ENCODE data around the gene CRB3.

Gene CRB3

GRCh38 chr19:6439743-6440142, 24.3 kb upstream of the CRB3 start:
- Histone ChIP-seq H3K4me3 (ENCODE audit: low read length) (no peak overlapping the region), H3K4me1 (ENCODE audit: insufficient read depth, low read length) (no peaks in the 10 kb centered on the region), H3K36me3 (ENCODE audit: insufficient read depth, low read length) (no peaks in the 10 kb centered on the region), H3K27ac (ENCODE audit: low read depth, low read length) (no peak overlapping the region), H3K27me3 (ENCODE audit: insufficient read depth, low read length) (no peaks in the 10 kb centered on the region), H3K9me3 (ENCODE audit: insufficient read depth, low read depth, low read length) (no peaks in the 10 kb centered on the region), H3K9ac (ENCODE audit: low read depth, low read length) (no peak overlapping the region)
- 95% methylated on average over 2 of the region's 4 CpGs for WGBS

GRCh38 chr19:6440905-6441304, 23.2 kb upstream of the CRB3 start:
- H3K27me3 ChIP-seq (ENCODE audit: insufficient read depth, low read length): no peaks in the 10 kb centered on the region
- WGBS: 92% methylated on average over 3 of the region's 3 CpGs
- no peaks in the 10 kb centered on the region for H3K36me3 ChIP-seq (ENCODE audit: insufficient read depth, low read length)
- no peak overlapping the region for H3K4me3 ChIP-seq (ENCODE audit: low read length)
- H3K9me3 ChIP-seq (ENCODE audit: insufficient read depth, low read depth, low read length): no peaks in the 10 kb centered on the region
- H3K4me1 ChIP-seq (ENCODE audit: insufficient read depth, low read length): no peaks in the 10 kb centered on the region
- H3K9ac ChIP-seq (ENCODE audit: low read depth, low read length): no peak overlapping the region
- no peak overlapping the region for H3K27ac ChIP-seq (ENCODE audit: low read depth, low read length)

GRCh38 chr19:6442087-6442688, 21.9 kb upstream of the CRB3 start:
- no peaks in the 10 kb centered on the region for H3K4me1 ChIP-seq (ENCODE audit: insufficient read depth, low read length)
- WGBS: 94% methylated on average over 11 of the region's 13 CpGs
- no peaks in the 10 kb centered on the region for H3K36me3 ChIP-seq (ENCODE audit: insufficient read depth, low read length)
- H3K9me3 ChIP-seq (ENCODE audit: insufficient read depth, low read depth, low read length): no peaks in the 10 kb centered on the region
- no peaks in the 10 kb centered on the region for H3K27me3 ChIP-seq (ENCODE audit: insufficient read depth, low read length)
- no peak overlapping the region for H3K9ac ChIP-seq (ENCODE audit: low read depth, low read length)
- no peak overlapping the region for H3K27ac ChIP-seq (ENCODE audit: low read depth, low read length)
- H3K4me3 ChIP-seq (ENCODE audit: low read length): no peak overlapping the region

DNA sequence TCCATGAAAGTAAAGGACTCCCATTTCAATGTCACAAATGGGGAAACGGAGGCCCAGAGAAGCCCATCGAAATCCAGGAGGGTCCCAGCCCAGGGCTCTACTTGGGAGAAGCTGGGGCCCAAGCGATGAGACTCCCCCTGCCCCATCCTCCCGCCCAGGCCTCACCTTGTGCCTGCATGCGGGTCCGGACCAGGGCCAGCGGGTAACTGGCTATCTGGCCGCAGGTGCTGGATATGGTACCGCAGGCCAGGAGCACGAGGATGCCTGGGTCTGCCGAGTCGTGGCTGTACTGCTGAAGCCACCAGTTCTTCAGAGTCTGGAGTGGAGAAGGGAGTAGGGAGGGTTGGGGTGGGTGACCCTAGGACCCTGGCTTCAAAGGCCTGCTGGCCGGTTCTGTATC, 20.1 kb upstream of the CRB3 start:
- Histone ChIP-seq H3K4me1 (ENCODE audit: insufficient read depth, low read length) (no peaks in the 10 kb centered on the region), H3K27ac (ENCODE audit: low read depth, low read length) (no peak overlapping the region), H3K36me3 (ENCODE audit: insufficient read depth, low read length) (no peaks in the 10 kb centered on the region), H3K9me3 (ENCODE audit: insufficient read depth, low read depth, low read length) (no peaks in the 10 kb centered on the region), H3K27me3 (ENCODE audit: insufficient read depth, low read length) (no peaks in the 10 kb centered on the region), H3K9ac (ENCODE audit: low read depth, low read length) (no peak overlapping the region), H3K4me3 (ENCODE audit: low read length) (no peak overlapping the region)
- 91% methylated on average over 13 of the region's 13 CpGs for WGBS

GRCh38 chr19:6446452-6446851, 17.6 kb upstream of the CRB3 start:
- no peak overlapping the region for H3K27ac ChIP-seq (ENCODE audit: low read depth, low read length)
- no peaks in the 10 kb centered on the region for H3K27me3 ChIP-seq (ENCODE audit: insufficient read depth, low read length)
- H3K4me3 ChIP-seq (ENCODE audit: low read length): no peak overlapping the region
- H3K9ac ChIP-seq (ENCODE audit: low read depth, low read length): no peak overlapping the region
- H3K4me1 ChIP-seq (ENCODE audit: insufficient read depth, low read length): no peaks in the 10 kb centered on the region
- no peaks in the 10 kb centered on the region for H3K9me3 ChIP-seq (ENCODE audit: insufficient read depth, low read depth, low read length)
- no peaks in the 10 kb centered on the region for H3K36me3 ChIP-seq (ENCODE audit: insufficient read depth, low read length)
- WGBS: 92% methylated on average over 3 of the region's 3 CpGs

GRCh38 chr19:6448045-6448444, 16.0 kb upstream of the CRB3 start:
- Histone ChIP-seq H3K36me3 (ENCODE audit: insufficient read depth, low read length) (peaks cover 10% of the 10 kb centered on the region; the same call in 1 of the 2 replicates), H3K4me3 (ENCODE audit: low read length) (no peak overlapping the region), H3K4me1 (ENCODE audit: insufficient read depth, low read length) (no peaks in the 10 kb centered on the region), H3K9ac (ENCODE audit: low read depth, low read length) (no peak overlapping the region), H3K9me3 (ENCODE audit: insufficient read depth, low read depth, low read length) (no peaks in the 10 kb centered on the region), H3K27ac (ENCODE audit: low read depth, low read length) (no peak overlapping the region), H3K27me3 (ENCODE audit: insufficient read depth, low read length) (no peaks in the 10 kb centered on the region)
- 97% methylated on average over 3 of the region's 3 CpGs for WGBS

GRCh38 chr19:6450166-6450565, 13.9 kb upstream of the CRB3 start:
- no peak overlapping the region for H3K4me3 ChIP-seq (ENCODE audit: low read length)
- WGBS: 92% methylated on average over 5 of the region's 5 CpGs
- peaks cover 13% of the 10 kb centered on the region; the same call in 1 of the 2 replicates for H3K9me3 ChIP-seq (ENCODE audit: insufficient read depth, low read depth, low read length)
- H3K27ac ChIP-seq (ENCODE audit: low read depth, low read length): no peak overlapping the region
- peaks cover 28% of the 10 kb centered on the region for H3K36me3 ChIP-seq (ENCODE audit: insufficient read depth, low read length)
- H3K9ac ChIP-seq (ENCODE audit: low read depth, low read length): no peak overlapping the region
- H3K4me1 ChIP-seq (ENCODE audit: insufficient read depth, low read length): no peaks in the 10 kb centered on the region
- H3K27me3 ChIP-seq (ENCODE audit: insufficient read depth, low read length): no peaks in the 10 kb centered on the region

GRCh38 chr19:6451583-6452222, 12.4 kb upstream of the CRB3 start:
- 92% methylated on average over 7 of the region's 7 CpGs for WGBS
- H3K36me3 ChIP-seq (ENCODE audit: insufficient read depth, low read length): peaks cover 34% of the 10 kb centered on the region

DNA sequence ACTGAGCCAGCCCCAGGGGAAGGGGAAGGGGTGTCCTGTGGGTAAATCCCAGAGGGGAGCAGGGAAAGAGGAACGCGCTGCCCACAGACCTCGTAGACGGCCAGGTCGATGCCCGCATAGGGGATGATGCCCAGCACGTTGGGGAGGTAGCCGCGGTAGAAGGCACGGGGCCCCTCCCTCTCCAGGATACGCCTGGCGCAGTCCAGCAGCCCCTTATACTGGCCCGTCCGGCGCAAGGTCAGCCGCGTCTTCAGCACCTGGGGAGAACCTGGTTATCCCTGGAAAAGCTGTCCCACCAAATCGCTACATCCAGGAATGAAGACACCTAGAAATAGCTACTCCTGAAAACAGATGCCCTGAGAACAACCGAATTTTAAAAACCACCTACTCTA, 11.9 kb upstream of the CRB3 start:
- no peak overlapping the region for H3K9ac ChIP-seq (ENCODE audit: low read depth, low read length)
- 96% methylated on average over 19 of the region's 19 CpGs for WGBS
- H3K27ac ChIP-seq (ENCODE audit: low read depth, low read length): no peak overlapping the region
- no peaks in the 10 kb centered on the region for H3K4me1 ChIP-seq (ENCODE audit: insufficient read depth, low read length)
- H3K4me3 ChIP-seq (ENCODE audit: low read length): no peak overlapping the region
- H3K9me3 ChIP-seq (ENCODE audit: insufficient read depth, low read depth, low read length): peaks cover 13% of the 10 kb centered on the region; the same call in 1 of the 2 replicates
- H3K36me3 ChIP-seq (ENCODE audit: insufficient read depth, low read length): peaks cover 34% of the 10 kb centered on the region
- H3K27me3 ChIP-seq (ENCODE audit: insufficient read depth, low read length): no peaks in the 10 kb centered on the region

More at GRCh38 chr19:6451583-6452222, 12.4 kb upstream of the CRB3 start:
- Histone ChIP-seq H3K4me3 (ENCODE audit: low read length) (no peak overlapping the region), H3K27ac (ENCODE audit: low read depth, low read length) (no peak overlapping the region), H3K9me3 (ENCODE audit: insufficient read depth, low read depth, low read length) (peaks cover 13% of the 10 kb centered on the region; the same call in 1 of the 2 replicates), H3K27me3 (ENCODE audit: insufficient read depth, low read length) (no peaks in the 10 kb centered on the region), H3K4me1 (ENCODE audit: insufficient read depth, low read length) (no peaks in the 10 kb centered on the region), H3K9ac (ENCODE audit: low read depth, low read length) (no peak overlapping the region)

DNA sequence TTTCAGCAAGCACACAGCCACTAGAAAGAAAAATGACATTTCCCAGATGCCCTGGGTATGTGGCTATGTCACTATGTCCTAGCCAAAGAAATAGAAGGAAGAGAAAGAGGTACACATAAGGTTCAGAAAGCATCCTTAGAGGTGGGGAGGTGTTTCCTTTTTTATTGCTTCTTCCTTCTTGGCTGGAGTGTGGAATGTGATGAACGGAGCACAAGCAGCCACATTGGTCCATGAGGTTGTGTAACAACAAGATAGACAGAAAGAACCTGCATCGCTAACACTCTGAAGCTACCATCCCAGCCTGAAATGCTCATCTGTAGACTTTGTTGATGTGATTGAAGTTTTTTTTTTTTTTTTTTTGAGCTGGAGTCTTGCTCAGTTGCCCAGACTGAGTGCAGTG, 11.2 kb upstream of the CRB3 start:
- 94% methylated on average over 2 of the region's 2 CpGs for WGBS
- peaks cover 13% of the 10 kb centered on the region; the same call in 1 of the 2 replicates for H3K9me3 ChIP-seq (ENCODE audit: insufficient read depth, low read depth, low read length)
- peaks cover 34% of the 10 kb centered on the region for H3K36me3 ChIP-seq (ENCODE audit: insufficient read depth, low read length)
- no peak overlapping the region for H3K4me3 ChIP-seq (ENCODE audit: low read length)
- no peaks in the 10 kb centered on the region for H3K4me1 ChIP-seq (ENCODE audit: insufficient read depth, low read length)
- H3K27ac ChIP-seq (ENCODE audit: low read depth, low read length): no peak overlapping the region
- no peak overlapping the region for H3K9ac ChIP-seq (ENCODE audit: low read depth, low read length)
- no peaks in the 10 kb centered on the region for H3K27me3 ChIP-seq (ENCODE audit: insufficient read depth, low read length)

DNA sequence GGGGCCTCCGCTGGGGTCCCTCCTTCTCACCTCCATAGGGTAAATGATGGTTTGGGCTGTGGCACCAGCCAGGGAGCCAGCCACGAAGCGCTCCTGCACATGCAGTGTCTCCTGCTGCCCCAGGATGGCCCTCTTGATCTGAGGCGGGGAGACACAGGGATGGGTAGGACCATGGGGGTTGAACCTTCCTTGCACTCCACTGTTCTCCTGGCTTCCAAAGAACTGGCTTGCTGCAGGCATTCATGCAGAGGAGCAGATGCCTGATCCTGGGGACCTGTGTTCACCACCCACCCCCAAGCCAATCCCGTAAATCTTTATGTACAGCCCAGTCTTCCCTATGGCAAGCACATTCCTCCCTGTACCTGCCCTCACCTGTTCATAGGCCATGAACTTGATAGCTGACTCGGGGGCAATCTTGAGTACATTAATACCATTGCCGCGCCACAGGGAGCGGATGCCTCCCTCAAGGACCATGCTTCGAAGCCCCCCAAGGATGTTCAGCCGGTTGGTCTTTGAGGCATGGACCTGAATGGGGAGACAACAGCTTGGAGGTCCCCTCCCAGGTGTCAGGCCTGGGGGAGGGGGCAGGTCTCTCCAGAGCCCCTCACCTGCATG, 10.0 kb upstream of the CRB3 start:
- no peaks in the 10 kb centered on the region for H3K27me3 ChIP-seq (ENCODE audit: insufficient read depth, low read length)
- no peak overlapping the region for H3K4me3 ChIP-seq (ENCODE audit: low read length)
- no peaks in the 10 kb centered on the region for H3K4me1 ChIP-seq (ENCODE audit: insufficient read depth, low read length)
- H3K27ac ChIP-seq (ENCODE audit: low read depth, low read length): no peak overlapping the region
- H3K36me3 ChIP-seq (ENCODE audit: insufficient read depth, low read length): peaks cover 34% of the 10 kb centered on the region
- H3K9ac ChIP-seq (ENCODE audit: low read depth, low read length): no peak overlapping the region
- 97% methylated on average over 11 of the region's 11 CpGs for WGBS
- peaks cover 13% of the 10 kb centered on the region; the same call in 1 of the 2 replicates for H3K9me3 ChIP-seq (ENCODE audit: insufficient read depth, low read depth, low read length)

Data from HUES64 (cell line).